Natural killer cell treated with Interleukin-12 subunit alpha and Interleukin-12 subunit beta and Interleukin-15 and Interleukin-18, amount 100 ng/mL, for 72 hours (primary cell): ENCODE results near the gene ATG101. TPM values are rescaled to one million over a fixed set of nuclear protein-coding genes. Genes with fewer than 3 reads are reported as not detected.
"Not testable (repeated sequence)": the region's sequence is repeated elsewhere in the genome, so short reads cannot be mapped to it uniquely, and the experiment has no call there.

ENCODE experiments used
- ATAC-seq, 2 donors: fragments of 150-1000 bp; cut with Tn5 transposase in 1 of 2; sonication (Bioruptor Pico), chemical (Tn5 transposase) in 1 of 2; 2 replicates each; pipeline ENCODE4 v1.10.0; 2021
- DNase-seq: peaks from one replicate; pipeline ENCODE4 v3.0.0; 2022; ENCODE audit warnings: low spot score
- H3K27ac Mint-ChIP-seq, 2 donors: 1 replicate in 1 of 2; 2 replicates in 1 of 2; pipeline ENCODE4 v1.8.0; 2022; ENCODE audit warnings: mixed read lengths in 2 of 2, mild to moderate bottlenecking in 1 of 2, moderate library complexity in 1 of 2
- H3K27me3 Mint-ChIP-seq, 2 donors: 1 replicate in 1 of 2; 2 replicates in 1 of 2; pipeline ENCODE4 v1.8.0; 2022; ENCODE audit warnings: mixed read lengths in 2 of 2
- H3K36me3 Mint-ChIP-seq: one replicate; pipeline ENCODE4 v1.8.0; 2022; ENCODE audit warnings: mixed read lengths
- H3K4me1 Mint-ChIP-seq, 2 donors: 1 replicate in 1 of 2; 2 replicates in 1 of 2; pipeline ENCODE4 v1.8.0; 2022; ENCODE audit warnings: low read depth in 2 of 2, mixed read lengths in 2 of 2, mild to moderate bottlenecking in 1 of 2
- H3K4me3 Mint-ChIP-seq: one replicate; pipeline ENCODE4 v1.8.0; 2022; ENCODE audit warnings: mixed read lengths
- H3K9me3 Mint-ChIP-seq: 2 replicates; pipeline ENCODE4 v1.8.0; 2022; ENCODE audit warnings: mixed read lengths
- total RNA-seq, 2 donors: library from RNA; stranded (reverse); gene quantifications; one replicate each; pipeline ENCODE4 v1.2.3, GENCODE V29; 2022

Gene ATG101
- total RNA-seq, 2 donors from 2014 or later: 43.1 to 55.1 TPM

DNA sequence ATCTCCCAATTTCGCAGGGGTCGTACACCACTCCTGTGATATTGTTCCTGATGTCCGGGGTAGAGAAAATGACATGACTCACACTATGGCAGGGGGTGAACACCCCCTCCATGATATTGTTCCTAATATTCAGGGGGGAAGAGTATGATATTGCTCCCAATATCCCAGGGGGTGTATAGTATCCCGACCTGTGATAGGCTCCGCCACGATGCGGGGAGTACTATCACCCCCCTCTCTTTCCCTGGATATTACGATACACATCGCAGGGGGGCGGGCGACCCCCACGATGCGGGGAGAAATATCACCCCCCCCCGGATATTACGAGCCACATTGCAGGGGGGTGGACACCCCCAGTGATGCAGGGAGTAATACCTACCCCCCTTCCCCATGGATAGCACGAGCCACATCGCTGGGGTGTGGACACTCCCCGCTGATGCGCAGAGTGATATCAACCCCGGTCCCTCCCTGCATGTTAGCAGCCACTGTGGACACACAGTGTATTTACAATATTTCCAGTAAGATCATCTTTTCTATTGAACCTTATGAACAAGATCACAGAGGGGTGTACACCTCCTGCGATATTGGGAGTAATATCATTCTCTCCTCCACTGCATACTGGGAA lies 27.4 kb downstream of the ATG101 start:
- ATAC-seq (peak in 1 of 2 donors; percentile 24), DNase-seq (no peak)
- Mint-ChIP-seq H3K36me3 (no peaks in the 10 kb centered on the region), H3K4me3 (no peak overlapping the region), H3K9me3 (no peaks in the 10 kb centered on the region), H3K27ac (no peak overlapping the region), H3K4me1 (no peaks in the 10 kb centered on the region), H3K27me3 (peaks cover 17 to 34% of the 10 kb centered on the region in 2 donors)

- H3K27me3 Mint-ChIP-seq: peaks cover 37 to 44% of the 10 kb centered on the region in 2 donors
These were observed 34.8 kb downstream of the ATG101 start for GRCh38 chr12:52104431-52105089.

DNA sequence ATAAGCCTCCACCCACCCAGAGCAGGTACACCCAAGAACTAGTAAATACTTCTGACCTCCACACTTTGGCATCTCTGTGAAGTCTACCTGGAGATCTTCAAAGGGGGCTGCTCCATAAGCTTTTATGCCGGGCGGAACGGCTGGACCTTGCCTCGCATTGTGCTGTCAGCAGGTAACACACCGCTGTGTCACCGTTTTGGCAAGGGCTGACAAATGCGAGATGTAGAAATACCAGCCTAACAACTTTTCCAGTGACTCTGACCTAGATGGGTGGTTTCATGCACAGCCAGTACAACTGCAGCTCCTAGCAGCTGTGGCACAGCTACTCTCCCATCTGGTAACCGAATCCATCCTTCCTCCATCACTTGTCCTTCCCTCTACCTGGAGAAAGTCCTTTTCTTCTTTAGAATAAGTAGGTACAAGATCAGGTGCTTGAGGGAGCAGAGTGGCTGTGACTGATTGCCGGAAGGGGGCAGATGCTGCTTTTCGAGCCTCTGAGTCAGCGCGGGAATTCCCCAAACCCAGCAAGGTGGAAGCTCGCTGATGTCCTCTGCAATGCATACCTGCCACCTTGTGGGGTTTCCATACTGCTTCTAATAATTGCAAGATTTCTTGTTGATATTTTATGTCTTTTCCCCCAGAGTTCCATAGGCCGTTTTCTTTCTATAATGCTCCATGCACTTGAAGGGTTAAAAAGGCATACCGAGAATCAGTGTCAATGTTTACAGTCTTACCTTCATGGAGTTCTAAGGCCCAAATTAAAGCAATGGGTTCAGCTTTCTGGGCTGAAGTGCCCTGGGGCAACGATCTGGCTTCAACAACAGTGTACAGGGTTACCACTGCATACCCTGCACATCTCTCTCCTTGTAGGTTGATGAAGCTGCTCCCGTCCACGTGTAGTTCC lies 46.7 kb downstream of the ATG101 start:
- not testable (repeated sequence) for ATAC-seq, DNase-seq, H3K27ac Mint-ChIP-seq, H3K9me3 Mint-ChIP-seq, H3K4me3 Mint-ChIP-seq, H3K4me1 Mint-ChIP-seq, H3K36me3 Mint-ChIP-seq
- H3K27me3 Mint-ChIP-seq: peaks cover 7 to 23% of the 10 kb centered on the region in 2 donors

More at GRCh38 chr12:52104431-52105089, 34.8 kb downstream of the ATG101 start:
- H3K4me3 Mint-ChIP-seq, ATAC-seq, DNase-seq, H3K4me1 Mint-ChIP-seq, H3K36me3 Mint-ChIP-seq, H3K27ac Mint-ChIP-seq, H3K9me3 Mint-ChIP-seq: not testable (repeated sequence)

DNA sequence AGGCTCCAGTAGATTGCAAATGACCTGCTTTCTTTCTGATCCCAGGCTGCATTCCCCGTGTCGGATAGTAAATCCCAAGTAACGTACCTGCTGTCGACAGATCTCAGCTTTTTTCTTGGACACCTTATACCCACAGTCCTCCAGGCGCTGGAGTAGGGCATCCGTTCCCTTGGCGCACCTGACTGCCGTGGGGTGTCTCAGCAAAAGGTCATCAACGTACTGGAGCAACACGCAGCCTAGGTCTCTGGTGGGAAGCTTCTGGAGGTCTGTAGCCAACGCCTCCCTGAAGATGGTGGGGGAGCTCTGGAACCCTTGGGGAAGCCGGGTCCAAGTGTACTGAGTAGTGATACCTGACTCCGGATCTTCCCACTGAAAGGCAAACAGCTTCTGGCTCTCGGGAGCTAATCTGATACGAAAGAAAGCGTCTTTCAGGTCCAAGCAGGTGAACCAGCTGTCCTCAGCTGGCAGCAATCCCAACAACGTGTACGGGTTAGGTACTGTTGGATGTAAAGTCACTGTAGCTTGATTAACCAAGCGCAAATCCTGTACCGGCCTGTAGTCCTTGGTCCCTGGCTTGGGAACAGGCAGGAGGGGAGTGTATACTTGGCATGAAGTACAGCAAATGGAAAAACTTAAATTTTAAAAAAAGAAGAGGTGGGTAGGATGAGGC lies 48.2 kb downstream of the ATG101 start:
- H3K9me3 Mint-ChIP-seq, DNase-seq, H3K4me1 Mint-ChIP-seq, ATAC-seq, H3K4me3 Mint-ChIP-seq, H3K27ac Mint-ChIP-seq, H3K36me3 Mint-ChIP-seq: not testable (repeated sequence)
- H3K27me3 Mint-ChIP-seq: peaks cover 18 to 31% of the 10 kb centered on the region in 2 donors

DNA sequence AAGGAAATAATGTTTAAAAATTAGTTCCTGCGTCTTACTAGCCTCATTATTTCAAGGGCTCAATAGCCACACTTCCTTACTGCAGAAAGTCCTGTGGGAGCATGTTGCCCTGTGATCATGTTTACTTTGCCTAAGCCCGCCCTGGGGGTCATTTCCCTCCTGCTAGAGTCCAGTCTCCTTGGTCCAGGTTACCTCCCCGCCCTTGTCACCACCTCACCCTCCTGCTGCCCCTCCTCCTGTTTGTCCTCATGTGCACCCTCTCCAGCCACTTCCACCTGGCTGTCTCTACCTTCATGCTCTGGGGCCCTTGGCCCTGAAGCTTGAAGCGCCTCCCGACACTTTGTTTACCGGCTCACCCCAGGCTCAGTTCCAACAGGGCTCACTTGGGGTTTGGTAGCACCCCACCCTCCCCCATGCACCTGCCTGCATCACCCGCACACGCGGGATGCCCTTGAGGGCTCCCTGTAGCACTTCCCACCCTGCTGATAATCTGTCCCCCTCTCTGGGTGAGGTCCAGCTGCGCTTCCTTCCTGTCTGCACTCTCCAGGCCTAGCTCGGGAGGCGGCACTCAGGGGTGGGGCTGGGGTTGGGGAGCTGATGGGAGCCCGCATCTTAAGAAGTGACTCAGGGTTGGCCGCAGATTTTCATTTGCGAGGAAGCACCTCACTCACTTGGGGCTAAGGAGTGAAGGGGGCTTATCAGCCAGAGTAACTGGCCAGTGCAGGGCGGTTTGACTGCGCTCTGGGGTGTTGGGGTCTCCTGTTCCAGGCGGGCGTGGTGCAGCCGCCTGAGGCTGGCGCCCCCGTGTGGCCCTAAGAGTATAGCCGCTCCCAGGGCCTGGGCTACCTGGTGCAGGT lies 49.8 kb downstream of the ATG101 start:
- no peak overlapping the region for H3K4me3 Mint-ChIP-seq

DNA sequence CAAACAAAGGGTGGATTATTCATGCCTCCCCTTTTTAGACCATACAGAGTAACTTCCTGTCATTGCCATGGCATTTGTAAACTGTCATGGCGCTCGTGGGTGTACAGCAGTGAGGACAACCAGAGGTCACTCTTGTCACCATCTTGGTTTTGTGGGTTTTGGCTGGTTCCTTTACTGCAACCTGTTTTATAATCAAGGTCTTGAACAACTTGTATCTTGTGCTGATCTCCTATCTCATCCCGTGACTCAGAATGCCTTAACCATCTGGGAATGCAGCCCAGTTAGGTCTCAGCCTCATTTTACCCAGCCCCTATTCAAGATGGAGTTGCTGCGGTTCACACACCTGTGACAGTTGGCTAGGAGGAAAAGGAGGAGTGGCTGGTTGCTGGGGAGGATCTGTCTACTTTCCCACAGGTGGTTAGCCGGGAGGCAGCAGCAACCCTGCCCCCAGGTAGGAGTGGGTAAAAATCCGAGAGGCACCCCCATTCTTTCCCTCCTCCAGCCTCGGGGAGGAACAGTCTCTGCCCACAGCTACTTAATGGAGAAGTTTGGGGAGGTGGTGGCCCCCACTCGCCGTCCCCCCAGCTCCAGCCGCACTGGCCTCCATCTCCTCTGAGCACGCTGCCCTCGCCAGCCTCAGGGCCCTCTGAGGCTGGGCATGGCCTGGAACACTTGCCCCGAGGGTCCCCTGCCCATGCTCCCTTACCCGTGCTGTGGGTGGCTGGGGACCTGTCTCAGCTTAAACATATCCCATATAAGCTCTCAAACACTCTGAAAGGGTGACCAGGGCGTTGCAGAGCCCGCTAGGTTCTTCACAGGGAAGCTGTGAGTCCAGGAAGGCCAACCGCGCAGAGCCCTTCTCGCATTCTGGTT lies 51.4 kb downstream of the ATG101 start:
- Mint-ChIP-seq H3K27ac (no peak overlapping the region), H3K4me1 (no peaks in the 10 kb centered on the region), H3K9me3 (no peaks in the 10 kb centered on the region), H3K36me3 (no peaks in the 10 kb centered on the region), H3K4me3 (no peak overlapping the region), H3K27me3 (peaks cover 12 to 21% of the 10 kb centered on the region in 2 donors)
- DNase-seq (no peak), ATAC-seq (no peak)

More for the DNA sequence above, 49.8 kb downstream of the ATG101 start:
- H3K36me3 Mint-ChIP-seq: no peaks in the 10 kb centered on the region
- no peaks in the 10 kb centered on the region for H3K4me1 Mint-ChIP-seq
- peaks cover 18 to 28% of the 10 kb centered on the region in 2 donors for H3K27me3 Mint-ChIP-seq
- no peaks in the 10 kb centered on the region for H3K9me3 Mint-ChIP-seq
- DNase-seq (no peak), ATAC-seq (peak in 1 of 2 donors; percentile 63)
- H3K27ac Mint-ChIP-seq: no peak overlapping the region

DNA sequence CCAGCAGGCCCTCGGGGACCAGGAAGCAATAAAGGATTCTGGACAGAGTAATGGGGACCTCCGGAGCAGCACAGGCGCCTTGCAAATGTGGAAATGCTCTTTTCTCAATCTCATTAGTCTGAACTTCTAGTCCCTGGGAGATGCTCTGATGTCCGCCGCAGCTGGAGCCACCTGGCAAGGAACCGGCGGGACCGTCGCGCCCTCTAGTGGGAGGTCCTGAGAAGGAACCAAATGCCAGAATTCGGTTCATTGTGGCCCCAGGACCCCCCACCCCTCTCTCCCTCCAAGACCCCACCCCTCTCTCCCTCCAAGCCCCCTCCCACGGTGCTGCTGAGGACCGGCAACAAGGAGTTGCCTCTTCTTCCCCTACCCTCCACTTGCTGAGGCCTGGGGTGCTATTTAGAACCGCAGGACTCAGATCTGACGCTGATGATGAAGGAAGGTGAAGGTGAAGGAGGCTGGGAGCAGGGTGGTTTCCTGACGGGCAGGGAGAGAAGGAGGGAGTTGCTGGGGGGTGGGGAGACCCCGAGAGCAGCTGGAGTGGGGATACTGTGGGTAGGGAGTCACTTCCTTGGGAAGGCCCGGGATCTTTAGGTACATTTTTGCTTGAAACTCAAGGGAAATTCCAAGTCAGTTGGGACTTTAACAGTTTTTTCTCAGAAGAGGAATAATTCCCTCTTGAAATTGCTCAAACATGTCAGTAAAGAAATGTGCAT lies 52.2 kb downstream of the ATG101 start:
- Mint-ChIP-seq H3K4me3 (no peak overlapping the region), H3K36me3 (no peaks in the 10 kb centered on the region), H3K9me3 (no peaks in the 10 kb centered on the region), H3K27ac (no peak overlapping the region), H3K4me1 (no peaks in the 10 kb centered on the region), H3K27me3 (peaks cover 14 to 19% of the 10 kb centered on the region in 2 donors)
- DNase-seq (peak; percentile 70), ATAC-seq (peak in 1 of 2 donors; percentile 51)

GRCh38 chr12:52122540-52122871 lies 52.7 kb downstream of the ATG101 start:
- Mint-ChIP-seq H3K4me3 (no peak overlapping the region), H3K27ac (no peak overlapping the region), H3K36me3 (no peaks in the 10 kb centered on the region), H3K4me1 (no peaks in the 10 kb centered on the region), H3K27me3 (peaks cover 20 to 23% of the 10 kb centered on the region in 2 donors), H3K9me3 (no peaks in the 10 kb centered on the region)
- no peak for ATAC-seq
- no peak for DNase-seq

GRCh38 chr12:52122904-52123303 lies 53.1 kb downstream of the ATG101 start:
- H3K27ac Mint-ChIP-seq: no peak overlapping the region
- no peaks in the 10 kb centered on the region for H3K4me1 Mint-ChIP-seq
- H3K4me3 Mint-ChIP-seq: no peak overlapping the region
- no peaks in the 10 kb centered on the region for H3K36me3 Mint-ChIP-seq
- DNase-seq (no peak), ATAC-seq (no peak)
- peaks cover 24 to 26% of the 10 kb centered on the region in 2 donors for H3K27me3 Mint-ChIP-seq
- H3K9me3 Mint-ChIP-seq: no peaks in the 10 kb centered on the region

DNA sequence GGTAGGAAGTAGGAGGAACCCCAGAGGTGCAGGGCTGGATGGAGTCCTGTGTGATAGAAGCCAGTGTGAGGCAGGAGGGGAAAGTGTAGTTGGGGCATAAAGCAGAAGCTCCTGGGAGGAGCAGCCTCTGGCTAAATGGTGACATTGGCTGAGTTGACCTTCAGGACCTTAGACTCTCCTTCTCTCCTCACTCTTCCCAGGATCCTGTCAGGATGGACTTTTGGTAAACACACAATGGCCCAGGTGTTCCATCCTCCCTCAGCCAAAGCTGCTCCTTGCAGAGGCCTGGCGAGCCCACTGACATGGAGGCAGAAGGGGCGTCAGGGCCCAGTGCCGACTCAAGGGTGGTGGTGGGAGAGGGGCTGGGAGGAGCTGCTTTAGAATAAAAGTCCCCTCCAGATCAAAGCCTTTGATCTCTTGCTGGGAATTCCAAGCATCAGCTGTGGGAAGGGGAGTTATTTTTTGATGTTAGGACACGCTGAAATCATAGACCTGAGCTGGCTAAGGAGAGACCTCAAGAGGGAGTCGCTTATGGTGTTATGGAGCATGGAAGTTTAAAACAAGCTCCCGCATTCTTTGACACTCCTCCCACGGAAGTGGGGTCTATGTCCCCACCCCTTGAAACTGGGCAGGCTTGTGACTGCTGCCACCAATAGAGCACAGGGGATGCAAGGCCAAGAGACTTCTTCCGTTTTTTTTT lies 53.9 kb downstream of the ATG101 start:
- no peaks in the 10 kb centered on the region for H3K4me1 Mint-ChIP-seq
- no peak overlapping the region for H3K27ac Mint-ChIP-seq
- H3K4me3 Mint-ChIP-seq: no peak overlapping the region
- DNase-seq (no peak), ATAC-seq (no peak)
- peaks cover 28% of the 10 kb centered on the region in 2 donors for H3K27me3 Mint-ChIP-seq
- no peaks in the 10 kb centered on the region for H3K9me3 Mint-ChIP-seq
- no peaks in the 10 kb centered on the region for H3K36me3 Mint-ChIP-seq

DNA sequence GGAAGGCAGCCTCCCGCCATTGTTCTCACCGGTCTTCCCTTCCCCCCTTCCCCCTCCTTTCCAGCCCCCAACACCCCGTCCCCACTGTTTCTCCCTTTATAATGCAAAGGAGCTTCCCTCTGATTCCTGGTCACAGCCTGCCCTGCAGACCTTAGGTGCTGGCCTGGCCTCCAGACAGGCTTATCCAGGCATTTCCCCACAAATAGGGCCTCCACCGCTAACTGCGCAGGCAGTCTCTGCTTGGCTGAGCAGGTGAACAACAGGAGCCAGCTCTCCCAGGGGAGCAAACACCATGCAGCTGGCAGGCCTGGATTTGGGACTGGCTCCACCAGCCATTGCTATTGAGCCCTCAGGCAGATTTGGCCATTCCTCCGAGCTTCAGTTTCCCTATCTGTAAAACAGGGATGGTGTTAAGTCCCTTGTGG lies 55.7 kb downstream of the ATG101 start:
- H3K27ac Mint-ChIP-seq: no peak overlapping the region
- no peaks in the 10 kb centered on the region for H3K9me3 Mint-ChIP-seq
- DNase-seq (no peak), ATAC-seq (no peak)
- no peak overlapping the region for H3K4me3 Mint-ChIP-seq
- peaks cover 22 to 28% of the 10 kb centered on the region in 2 donors for H3K27me3 Mint-ChIP-seq
- no peaks in the 10 kb centered on the region for H3K36me3 Mint-ChIP-seq
- no peaks in the 10 kb centered on the region for H3K4me1 Mint-ChIP-seq
